Heart left ventricle (tissue), 13 donors: ENCODE results near the gene MUSK.

ENCODE experiments used
- POLR2A ChIP-seq, 2 donors: fragments of 450-650 bp; IDR thresholded peaks; one replicate each; pipeline ENCODE4 v1.6.1; 2017; ENCODE audit warnings: antibody characterized with exemption in 2 of 2, mild to moderate bottlenecking in 2 of 2, moderate library complexity in 2 of 2
- TF ChIP-seq, protein P1 (sequence below), 12 donors: fragments of 200-600 bp; sonication (generic) in 4 of 12; IDR thresholded peaks; one replicate each; pipeline versions ENCODE4 v1.5.0 to v1.8.0; 2018 to 2022; ENCODE audit warnings: antibody characterized with exemption in 12 of 12, mild to moderate bottlenecking in 5 of 12
- donor health status: ischemic (EF 13 %, LVEDD 7.1; RV severe dilation, severe dysfunction).
- donor health status: DM: no; HTN: yes; CAD: no.
- donor health status: DM: no; HTN: no; CAD: no.
- donor health status: ischemic (EF 25% LVEDD 6.9; RV normal size, moderate dysfunction).
- donor health status: ischemic (EF 25% LVEDD 5.7; RV mildly dilated, moderate dysfunction).
- donor health status: ischemic (EF 35%, LVEDD 5.7; RV mildly dilated, moderate dysfunction).
- donor health status: nonischemic (EF 11% LVEDD 7.7; RV severe dilation, severe dysfunction).
- donor health status: DM: yes; HTN: yes; CAD: no.
- donor health status: PGD.
- donor health status: ischemic (EF 29% LVEDD 5.4; RV normal size, mild dysfunction).
- donor health status: nonischemic (EF 23%, LVEDD 6.1; RV moderate dilation, normal function).

DNA sequence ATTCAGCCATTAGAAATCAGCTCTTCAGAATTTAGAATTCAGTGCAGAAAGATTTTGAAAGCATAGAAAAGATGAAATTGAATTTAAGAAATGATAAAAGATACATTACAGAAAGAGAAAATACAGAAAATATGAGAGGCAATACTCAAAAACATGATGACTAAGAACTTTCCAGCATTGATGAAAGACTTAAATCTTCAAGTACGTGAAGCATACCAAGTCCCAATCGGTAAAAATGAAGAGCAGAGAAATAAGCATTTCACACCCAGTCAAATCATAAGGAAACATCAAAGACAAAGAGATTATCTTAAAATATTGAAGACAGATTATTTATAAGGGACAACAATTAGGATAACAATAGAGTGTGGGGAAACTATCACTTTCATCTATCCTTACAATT is 35.1 kb downstream of the MUSK start:
- TF ChIP-seq, protein P1, sequence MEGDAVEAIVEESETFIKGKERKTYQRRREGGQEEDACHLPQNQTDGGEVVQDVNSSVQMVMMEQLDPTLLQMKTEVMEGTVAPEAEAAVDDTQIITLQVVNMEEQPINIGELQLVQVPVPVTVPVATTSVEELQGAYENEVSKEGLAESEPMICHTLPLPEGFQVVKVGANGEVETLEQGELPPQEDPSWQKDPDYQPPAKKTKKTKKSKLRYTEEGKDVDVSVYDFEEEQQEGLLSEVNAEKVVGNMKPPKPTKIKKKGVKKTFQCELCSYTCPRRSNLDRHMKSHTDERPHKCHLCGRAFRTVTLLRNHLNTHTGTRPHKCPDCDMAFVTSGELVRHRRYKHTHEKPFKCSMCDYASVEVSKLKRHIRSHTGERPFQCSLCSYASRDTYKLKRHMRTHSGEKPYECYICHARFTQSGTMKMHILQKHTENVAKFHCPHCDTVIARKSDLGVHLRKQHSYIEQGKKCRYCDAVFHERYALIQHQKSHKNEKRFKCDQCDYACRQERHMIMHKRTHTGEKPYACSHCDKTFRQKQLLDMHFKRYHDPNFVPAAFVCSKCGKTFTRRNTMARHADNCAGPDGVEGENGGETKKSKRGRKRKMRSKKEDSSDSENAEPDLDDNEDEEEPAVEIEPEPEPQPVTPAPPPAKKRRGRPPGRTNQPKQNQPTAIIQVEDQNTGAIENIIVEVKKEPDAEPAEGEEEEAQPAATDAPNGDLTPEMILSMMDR (IDR thresholded peaks at IDR 0.05): no peak
- TF ChIP-seq POLR2A (IDR thresholded peaks at IDR 0.05): no peak
